Hematopoietic multipotent progenitor cell treated with erythropoietin and hydrocortisone succinate and interleukin-3 and kit ligand, for 4 days (in vitro differentiated cells): ENCODE data around the gene GATAD2A.
"Not testable (repeated sequence)": the region's sequence is repeated elsewhere in the genome, so short reads cannot be mapped to it uniquely, and the experiment has no call there.

ENCODE experiments used
- DNase-seq: peaks from one replicate; pipeline ENCODE4 v3.0.0-alpha.2; 2015

Gene GATAD2A

DNA sequence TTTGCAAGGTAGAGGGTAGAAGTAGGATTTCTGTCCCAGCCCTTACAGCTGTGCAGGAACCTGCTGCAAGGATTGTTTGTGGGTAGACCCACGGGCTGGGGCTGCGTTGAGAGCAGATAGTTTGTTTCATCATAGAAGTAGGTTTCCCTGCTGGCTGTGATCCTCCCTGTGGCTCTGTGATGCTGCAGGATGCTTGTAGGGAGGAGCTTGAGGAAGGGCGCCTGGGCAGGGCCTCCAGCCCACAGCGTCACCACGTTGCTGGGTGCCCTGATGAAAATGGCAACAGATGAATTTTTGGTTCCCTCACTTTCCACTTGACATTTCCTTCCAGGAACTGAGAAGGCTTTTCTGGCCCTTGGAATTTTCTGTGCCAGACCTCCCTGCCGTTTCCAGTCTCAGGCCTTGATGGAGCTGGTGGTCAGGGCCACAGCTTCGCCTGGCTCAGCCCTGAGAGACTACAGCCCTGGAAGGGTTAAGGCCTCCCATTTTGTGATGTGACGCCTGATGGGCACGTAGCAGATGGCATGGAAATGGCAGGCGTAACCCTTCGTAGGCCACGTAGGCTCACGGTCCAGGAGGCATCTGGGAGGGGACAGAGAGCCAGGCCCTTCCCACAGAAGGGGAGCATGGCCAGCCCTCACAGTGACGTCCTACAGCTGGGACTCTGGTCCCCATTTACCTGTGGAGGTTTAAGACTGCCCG is 42.2 kb downstream of the GATAD2A start:
- DNase-seq, result peak; percentile 27

DNA sequence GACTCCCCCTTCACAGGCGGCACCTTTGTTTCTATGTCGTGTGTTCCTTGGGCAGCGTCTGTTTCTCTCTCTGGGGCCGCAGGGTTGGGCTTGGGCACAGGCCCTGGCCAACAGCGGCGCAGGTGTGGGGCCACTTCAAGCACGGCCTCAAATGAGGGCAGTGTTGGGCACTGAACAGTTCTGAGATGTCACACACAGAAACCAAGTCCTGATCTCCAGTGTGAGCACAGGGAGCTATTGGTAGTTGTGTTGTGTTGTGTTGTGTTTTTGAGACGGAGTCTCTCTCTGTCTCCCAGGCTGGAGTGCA is 42.7 kb downstream of the GATAD2A start:
- no peak for DNase-seq

DNA sequence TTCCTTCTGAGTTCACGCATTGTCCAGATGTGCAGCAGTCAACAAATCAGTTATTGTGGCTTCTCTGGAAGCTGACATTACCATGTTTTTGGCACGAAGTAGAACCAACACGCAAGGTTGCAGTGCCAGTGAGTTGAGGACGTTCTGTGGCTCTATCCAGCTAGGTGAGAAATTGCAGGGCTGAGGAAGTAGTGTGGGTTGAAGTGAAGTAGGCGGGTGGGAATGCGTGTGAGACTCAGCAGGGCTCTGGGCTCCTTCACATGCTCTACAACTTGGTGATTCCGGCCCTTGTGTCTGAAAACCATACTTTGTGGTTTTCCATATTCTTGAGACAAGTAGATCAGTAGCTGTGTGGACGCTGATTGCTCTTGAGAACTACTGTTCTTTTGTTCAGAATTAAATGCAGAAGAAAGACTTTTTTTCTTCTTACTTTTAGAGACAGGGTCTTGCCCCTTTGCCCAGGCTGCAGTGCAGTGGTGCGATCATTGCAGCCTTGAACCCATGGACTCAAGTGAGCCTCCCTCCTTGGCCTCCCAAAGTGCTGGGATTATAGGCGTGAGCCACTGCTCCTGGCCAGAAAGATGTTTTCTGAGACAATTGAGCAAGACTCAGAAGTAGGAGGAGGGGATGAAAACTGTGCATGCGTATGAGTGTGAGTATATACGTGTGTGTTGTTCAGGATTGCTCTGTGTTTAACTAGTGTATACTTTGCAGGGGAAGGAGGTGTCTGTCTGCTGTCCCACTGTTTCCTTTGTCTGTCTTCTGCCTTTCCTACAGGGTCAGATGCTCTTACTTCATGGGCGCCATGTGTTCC is 46.2 kb downstream of the GATAD2A start:
- peak; percentile 77 for DNase-seq

DNA sequence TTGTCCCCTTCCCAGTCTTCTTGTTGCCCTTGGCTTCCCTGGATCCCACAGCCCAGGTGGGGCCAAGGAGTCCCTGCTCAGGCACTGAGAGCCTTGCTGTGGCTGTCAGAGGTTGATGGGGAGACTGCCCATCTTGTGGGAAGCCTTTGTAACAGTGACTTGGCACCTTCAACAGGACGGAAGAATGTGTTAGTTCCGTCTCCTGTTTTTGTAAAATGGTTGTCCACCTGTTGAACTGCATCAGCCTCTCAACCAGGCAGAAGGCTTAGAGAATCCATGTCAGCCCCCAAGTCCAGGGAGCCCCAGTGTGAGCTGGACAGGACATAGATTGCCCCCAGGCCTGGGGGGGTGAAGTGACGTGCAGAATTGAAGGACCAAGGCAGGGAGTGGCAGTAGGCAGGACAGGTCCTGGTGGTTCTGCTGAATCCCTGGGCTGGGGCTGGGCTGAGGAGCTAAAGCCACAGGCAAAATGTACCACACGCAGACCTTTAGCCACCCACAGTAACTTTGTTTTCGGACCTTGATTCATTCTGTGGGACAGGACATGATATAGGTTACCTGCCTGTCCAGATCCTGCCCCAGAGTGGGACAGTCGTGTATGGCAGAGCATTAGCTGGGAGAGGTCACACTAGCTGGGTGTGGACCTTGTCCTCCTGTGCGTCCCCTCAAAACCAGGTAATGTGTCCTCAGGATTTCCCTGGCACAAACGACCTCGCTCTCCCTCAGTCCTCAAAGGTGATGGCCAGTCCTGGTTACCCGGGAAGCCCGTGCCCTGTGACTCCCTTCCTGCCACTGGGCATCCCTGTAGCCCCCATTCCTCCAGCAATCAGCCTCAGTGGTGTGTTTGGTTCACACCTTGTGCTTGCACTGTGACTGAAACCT is 47.0 kb downstream of the GATAD2A start:
- DNase-seq, result no peak

DNA sequence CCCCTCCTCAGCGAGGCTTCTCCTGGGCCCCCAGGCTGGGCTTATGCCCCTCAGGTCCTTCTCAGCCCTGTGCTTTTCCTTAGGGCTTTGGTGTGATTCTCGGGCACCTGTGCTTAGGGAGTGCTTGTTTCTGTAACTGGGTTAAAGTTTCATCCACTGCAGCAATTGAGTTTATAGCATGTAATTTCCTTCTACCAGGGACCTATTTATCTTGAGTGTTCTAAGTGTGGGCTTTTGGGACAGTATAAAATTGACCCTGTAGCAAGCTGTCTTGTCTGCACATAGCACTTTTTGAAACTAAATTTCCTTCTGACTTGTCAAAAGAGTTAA is 47.6 kb downstream of the GATAD2A start:
- DNase-seq, result no peak

DNA sequence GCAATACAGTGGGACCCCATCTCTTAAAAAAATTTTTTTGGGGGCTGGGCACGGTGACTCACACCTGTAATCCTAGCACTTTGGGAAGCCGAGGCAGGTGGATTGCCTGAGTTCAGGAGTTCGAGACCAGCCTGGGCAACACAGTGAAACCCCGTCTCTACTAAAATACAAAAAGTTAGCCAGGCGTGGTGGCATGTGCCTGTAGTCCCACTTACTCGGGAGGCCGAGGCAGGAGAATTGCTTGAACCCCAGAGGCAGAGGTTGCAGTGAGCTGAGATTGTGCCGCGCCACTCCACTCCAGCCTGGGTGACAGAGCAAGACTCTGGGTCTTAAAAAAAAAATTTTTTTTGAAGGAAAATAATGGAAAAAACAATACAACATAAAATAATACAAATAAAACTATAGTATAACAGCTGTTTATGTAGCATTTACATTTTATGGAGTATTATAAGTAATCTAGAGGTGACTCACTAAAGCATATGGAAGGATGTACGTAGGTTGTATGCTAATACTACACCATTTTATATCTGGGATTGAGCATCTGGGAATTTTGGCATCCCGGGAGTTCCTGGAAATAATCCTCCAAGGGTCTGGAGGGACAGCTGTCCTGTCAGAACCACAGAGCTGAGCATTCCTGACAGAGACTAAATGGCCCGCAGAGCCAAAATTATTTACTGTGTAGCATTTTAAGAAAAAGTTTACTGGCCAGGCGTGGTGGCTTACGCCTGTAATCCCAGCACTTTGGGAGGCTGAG is 49.9 kb downstream of the GATAD2A start:
- DNase-seq, result not testable (repeated sequence)

DNA sequence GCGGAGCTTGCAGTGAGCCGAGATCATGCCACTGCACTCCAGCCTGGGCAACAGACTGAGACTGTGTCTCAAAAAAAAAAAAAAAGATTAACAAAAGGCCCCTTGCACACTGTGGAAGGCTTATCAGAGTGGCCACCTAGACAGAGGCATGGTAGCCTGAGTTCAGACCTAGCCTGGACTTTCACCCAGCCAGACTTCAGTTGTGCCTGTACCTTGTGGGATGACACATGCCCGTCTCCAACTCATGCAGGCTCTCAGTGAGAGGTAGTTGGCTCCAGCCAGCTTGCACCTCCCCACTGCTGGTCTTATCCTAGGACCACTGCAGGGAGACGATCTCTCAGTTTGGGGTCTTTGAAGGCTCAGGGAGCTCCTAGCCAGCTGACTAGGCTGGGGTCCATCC is 52.2 kb downstream of the GATAD2A start:
- peak; percentile 53 for DNase-seq

DNA sequence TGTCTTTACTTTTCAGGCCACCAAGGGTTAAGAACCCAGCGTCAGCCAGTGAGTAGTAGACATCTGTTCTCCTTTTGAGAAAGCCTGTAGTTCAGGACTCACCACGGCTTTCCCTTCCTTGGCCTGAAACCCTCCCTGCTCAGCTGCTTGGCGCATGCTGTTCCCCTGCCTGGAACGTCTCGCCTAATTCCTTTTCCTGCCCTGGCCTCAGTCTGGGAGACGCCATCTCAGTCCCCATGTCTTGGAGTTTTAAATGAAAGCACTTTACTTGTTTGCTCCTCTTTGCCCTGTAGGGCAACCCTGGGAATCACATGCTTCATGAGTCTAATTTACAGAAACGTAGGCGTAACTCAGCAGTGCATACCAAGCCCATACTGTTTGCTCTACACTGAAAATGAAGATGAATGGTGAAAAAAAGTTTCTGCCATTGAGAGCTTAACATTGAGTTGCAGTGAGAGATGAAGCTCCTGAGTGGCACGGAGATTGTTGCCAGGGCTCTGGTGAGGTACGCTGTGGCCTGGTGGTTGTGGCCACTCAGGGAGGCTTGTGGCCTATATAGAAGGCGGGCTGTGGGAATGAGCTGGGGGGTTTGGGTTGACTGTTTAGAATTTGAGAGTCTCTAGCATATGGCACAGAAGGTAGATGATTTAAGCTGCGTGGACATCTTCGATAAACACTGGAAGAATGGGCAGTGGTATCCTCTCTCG is 52.8 kb downstream of the GATAD2A start:
- DNase-seq, result no peak

DNA sequence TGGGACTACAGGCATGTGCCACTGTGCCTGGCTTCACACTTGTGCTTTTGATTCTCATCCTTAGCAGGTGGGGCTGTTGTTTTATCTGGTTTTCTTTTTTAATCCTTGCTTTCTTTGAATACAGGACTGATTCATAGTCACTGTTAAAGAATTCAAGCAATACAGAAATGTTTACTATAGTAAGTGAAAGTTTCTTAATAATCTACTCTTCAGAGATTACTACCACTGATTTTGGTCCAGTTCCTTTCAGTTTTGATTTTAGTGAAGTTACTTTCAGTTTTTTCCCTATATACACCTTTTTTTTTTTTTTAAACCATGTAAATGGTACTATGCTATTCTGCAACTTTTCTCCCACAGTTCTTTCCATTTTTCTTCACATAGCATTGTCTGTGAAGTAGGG is 53.6 kb downstream of the GATAD2A start:
- no peak for DNase-seq

DNA sequence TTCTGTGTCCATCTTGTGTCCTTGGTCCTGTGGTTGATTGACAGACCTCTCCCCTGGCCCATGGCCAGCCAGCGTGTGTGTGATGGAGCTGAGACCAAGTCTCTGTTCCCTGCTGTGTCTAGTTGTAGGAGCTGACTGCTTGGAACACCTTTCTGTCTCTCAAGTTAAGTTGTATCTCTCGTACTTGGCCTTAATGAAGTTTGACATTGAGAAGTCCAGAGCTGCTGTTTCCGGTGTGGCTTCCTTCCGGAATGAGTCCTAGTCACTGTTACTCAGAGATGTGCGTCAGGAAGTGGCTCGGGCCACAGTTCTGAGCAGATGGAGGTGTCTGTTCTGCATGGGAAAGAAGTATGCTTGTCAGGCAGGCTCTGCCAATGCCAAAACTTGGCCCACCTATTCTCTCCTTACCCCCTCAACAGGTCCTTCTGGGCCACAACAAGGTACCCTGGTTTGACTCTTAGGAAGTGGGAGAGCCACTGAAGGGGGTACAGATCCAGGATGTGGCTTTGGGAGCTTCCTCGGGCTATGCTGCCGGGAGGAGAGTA is 54.3 kb downstream of the GATAD2A start:
- DNase-seq, result peak; percentile 82

DNA sequence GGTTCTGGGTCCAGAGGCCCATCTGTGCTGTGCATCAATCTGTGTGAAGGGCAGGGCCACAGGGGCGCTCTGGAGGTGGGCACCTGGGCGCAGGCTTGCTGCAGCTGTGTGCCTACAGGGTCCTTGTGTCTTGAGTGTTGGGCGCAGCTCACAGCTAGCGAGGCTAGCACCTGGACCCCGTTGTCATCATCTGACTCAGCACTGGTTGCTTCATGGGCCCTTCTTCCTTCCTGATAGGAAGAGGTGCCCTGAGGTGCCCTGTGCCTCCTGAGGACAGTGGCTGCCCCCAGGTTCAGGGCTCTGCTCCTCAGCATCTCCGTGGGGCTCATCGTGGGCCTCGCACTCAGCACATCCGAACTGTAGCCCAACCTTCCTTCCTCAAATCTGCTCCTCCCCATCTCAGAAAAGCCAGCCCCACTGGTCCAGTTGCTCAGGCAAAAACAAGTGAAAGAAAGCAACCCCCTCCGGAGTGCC is 54.8 kb downstream of the GATAD2A start:
- DNase-seq, result peak; percentile 44

DNA sequence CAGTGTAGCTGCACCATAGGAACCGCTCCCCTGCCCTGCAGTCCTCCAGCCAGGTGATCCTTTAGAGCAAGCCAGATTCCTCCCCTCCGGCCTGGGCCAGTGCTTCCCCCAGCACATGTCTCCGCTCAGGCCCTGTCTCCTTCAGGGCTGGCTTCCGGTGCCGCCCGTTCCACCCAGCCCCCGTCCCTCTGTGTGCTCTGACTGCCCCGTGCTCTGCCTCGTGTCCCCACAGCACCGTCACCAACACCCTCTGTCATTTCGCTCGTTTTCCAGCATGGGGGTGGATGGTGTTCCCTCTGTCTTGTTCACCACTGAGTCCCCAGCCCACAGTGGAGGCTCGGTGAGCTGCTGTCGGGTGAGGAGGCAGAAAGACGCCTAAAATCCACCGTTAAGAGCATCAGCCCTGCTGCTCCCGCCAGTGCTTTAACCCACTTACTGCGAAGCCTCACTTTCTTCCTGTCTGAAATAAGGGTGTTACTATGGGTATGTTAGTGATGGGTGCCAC is 55.3 kb downstream of the GATAD2A start:
- DNase-seq, result peak; percentile 81

DNA sequence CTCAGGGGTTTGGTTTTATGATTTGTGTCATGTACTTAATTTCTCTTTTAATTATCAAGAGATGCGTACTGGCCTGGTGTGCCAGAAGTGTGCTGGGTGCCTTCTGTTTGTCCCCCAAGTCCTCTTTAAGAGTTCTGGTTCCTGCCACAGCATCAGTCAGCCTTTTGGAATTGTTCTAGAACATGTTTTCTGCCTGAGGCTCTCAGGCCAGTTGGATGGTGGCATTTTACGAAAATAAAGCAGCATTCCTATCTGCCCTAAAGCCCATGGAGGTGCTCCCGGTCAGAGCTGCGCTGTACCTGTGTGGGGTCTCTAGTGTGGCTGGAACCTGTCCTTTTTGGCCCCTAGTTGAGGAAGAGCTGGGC is 55.8 kb downstream of the GATAD2A start:
- no peak for DNase-seq

DNA sequence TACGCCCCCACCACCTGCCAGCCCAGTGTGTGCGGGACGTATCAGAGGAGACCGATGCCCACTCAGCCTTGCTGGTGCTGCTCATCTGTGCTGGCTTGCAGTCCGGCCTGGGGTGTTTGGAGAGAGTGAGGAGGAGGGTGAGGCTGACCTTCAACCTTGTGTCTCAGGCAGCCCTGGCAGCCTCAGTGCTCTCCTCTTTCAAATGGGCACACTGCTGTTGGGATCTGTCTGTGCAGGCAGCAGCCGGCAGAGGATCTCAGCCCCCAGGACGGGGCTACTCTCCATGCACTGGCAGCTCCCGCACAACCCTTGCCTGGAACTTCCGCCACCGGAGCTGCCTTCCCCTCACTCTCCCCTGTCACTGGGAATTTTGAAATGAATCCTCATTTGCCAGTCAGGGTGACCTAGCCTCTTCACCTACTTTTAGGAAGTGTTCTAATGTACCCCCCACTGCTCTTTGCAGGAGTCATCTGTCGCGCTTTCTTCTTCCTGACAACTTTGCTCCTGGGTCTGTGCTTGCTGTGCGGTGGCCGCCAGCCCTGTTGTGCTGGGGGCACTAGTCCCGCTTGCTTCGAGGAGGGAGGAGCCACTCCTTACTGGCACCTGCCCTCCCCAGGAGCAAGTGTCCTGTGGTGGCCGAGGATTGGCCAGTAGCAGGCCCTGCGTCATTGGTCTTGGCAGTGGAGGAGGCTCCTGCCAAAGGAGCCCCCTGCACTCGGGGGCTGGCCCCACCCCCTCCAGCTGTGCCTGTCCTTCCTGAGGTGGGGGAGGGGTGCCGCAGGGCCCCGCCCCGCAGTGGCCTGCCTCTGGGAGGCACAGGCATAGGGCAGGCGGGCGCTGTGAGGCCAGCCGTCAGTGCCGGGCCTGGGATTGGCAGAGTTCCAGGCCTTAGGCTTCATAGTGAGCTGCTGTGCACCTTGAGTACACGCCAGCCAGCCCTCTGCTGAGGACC is 56.5 kb downstream of the GATAD2A start:
- DNase-seq, result peak; percentile 91

DNA sequence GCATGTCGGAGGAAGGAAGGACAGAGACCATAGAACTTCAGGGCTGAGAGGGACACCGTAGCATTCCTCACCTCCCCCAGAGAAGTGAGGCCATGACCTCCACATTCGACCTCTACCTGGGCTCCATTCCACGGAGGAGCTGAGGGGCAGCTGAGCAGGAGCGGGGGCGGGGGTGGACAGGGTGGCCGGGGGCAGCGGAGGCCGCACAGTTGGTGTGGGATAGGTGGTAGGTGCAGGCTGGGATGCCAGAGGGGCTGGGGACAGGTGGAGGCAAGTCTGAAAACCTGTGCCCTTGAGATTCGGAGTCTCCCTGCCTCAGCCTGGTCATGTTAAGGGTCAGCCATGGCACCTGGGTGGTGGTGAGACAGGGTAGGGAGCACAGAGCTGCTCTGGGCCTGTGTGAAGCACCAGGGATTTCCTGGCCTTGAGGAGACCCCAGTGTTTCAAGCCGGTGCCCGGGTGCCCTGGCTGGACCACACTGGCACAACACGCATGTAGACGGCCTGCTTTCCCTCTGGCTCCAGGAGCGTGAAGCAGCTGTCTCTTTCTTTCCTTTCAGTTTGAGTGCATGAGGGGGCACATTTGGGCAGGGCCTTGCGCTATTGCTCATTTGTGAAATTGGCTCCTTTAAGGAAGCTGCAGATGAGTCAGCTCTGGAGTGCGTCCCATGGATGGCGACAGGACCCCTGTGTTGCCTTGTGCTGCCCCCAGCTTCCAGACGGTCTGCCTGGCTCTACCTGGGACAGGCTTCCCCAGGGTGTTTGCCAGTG is 58.1 kb downstream of the GATAD2A start:
- DNase-seq, result no peak

DNA sequence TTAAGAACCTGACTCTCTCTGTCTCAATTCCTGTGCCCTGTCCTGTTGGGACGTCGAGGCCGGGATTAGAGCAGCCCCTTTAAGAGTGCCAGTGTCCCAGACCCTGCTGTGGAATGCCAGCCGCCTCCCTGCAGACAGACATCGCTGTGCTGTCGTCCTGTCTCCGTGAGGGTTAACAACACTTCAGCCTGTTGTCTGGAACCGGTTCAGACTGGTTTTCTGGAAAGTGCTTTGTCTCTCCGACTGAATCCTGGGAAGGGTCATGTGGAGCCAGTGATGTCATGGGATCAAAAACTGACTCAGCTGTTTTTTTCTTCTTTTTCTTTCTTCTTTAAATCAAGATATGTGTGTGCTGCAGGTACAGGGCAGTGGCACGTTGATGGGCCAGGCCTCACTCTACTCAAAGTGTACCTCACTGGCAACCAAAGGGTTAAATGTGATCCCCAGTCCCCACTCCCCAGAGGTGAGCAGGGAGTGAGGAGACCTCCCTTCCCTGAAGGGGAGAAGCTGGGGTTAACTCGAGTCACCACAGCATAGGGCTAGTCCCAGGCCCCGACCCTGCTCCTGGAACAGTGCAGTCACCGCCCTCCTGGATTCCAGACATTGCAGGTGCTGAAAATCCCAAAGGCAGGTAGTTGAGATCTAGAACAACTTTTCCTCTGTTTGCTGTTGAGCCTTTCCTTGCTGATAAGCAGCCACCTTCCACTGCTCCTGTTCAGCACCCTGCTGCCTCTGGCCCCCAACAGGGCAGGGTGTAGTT is 59.0 kb downstream of the GATAD2A start:
- DNase-seq, result no peak

DNA sequence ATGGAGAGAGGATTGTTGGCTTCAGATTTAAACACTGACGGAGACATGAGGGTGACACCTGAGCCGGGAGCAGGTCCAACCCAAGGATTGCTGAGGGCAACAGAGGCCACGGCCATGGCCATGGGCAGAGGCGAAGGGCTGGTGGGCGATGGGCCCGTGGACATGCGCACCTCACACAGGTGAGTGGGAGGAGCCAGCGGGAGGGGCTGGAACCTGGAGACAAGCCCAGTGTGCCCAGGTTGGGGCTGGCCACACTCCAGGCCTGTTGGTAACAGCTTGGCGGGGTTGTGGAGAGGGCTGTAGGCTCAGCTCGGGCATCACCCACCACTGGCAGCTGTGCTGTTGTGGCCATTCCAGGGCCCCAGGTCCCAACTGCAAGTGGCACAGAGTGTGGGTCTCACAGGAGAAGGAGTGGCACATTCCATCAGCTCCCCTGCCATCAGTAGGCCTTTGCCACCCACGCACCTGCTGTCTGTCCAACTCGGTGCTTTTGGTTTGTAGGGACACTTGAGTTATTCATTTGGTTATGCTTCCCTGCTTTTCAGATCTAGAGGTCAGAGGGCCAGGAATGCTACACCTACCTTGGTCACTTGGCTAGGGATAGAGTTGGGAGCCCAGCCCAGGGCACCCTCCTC is 60.1 kb downstream of the GATAD2A start:
- DNase-seq, result no peak

DNA sequence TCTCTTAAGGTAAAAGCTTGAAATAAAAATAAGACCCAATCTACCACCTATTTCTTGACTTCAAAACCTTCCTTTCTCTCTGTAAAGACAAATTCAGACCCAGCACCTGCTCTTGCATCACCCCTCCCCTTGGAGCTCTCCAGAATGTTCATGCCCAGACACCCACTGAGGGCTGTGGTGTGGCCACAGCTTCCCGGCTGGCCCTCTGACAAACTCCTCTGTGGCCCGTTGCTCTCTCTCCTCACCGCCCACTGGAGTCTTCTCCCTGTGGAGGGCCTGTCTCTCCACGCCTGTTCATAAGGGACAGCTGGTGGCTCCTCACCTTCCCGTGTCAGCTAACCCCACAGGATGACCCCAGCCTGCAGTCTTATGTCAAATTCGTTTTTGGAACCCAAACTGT is 60.7 kb downstream of the GATAD2A start:
- no peak for DNase-seq
